Iris pigment epithelial cell (primary cell): ENCODE data around the gene FLT1.

ENCODE experiments used
- DNase-seq: peaks from one replicate; pipeline ENCODE4 v3.0.0-alpha.2; 2011; ENCODE audit warnings: low read depth

Gene FLT1

GRCh38 chr13:28339419-28339818, 155.5 kb downstream of the FLT1 start:
- peak; percentile 79 for DNase-seq

GRCh38 chr13:28338742-28339141, 156.2 kb downstream of the FLT1 start:
- no peak for DNase-seq

- DNase-seq: no peak
Measured at GRCh38 chr13:28338006-28338574, 156.8 kb downstream of the FLT1 start.

GRCh38 chr13:28337166-28338005, 157.5 kb downstream of the FLT1 start:
- DNase-seq: peak; percentile 76

GRCh38 chr13:28336193-28336657, 158.7 kb downstream of the FLT1 start:
- DNase-seq: no peak

GRCh38 chr13:28333204-28333881, 161.6 kb downstream of the FLT1 start:
- peak; percentile 59 for DNase-seq

GRCh38 chr13:28329395-28330158, 165.4 kb downstream of the FLT1 start:
- peak; percentile 98 for DNase-seq

- no peak for DNase-seq
Measured at GRCh38 chr13:28328271-28328607, 166.7 kb downstream of the FLT1 start.

GRCh38 chr13:28327373-28328270, 167.3 kb downstream of the FLT1 start:
- peak; percentile 64 for DNase-seq

GRCh38 chr13:28326056-28326455, 168.9 kb downstream of the FLT1 start:
- DNase-seq: no peak

GRCh38 chr13:28325022-28325421, 169.9 kb downstream of the FLT1 start:
- no peak for DNase-seq

- DNase-seq: peak; percentile 73
Measured at GRCh38 chr13:28324181-28324789, 170.6 kb downstream of the FLT1 start.

GRCh38 chr13:28322256-28322905, 172.5 kb downstream of the FLT1 start:
- peak; percentile 82 for DNase-seq

GRCh38 chr13:28321756-28322155, 173.2 kb downstream of the FLT1 start:
- DNase-seq: peak; percentile 50

- DNase-seq: peak; percentile 48
Measured at GRCh38 chr13:28320884-28321574, 173.9 kb downstream of the FLT1 start.

- DNase-seq: no peak
Measured at GRCh38 chr13:28320209-28320608, 174.7 kb downstream of the FLT1 start.

GRCh38 chr13:28319528-28319927, 175.4 kb downstream of the FLT1 start:
- no peak for DNase-seq

- no peak for DNase-seq
Measured at GRCh38 chr13:28318496-28318895, 176.4 kb downstream of the FLT1 start.

GRCh38 chr13:28316836-28317235, 178.1 kb downstream of the FLT1 start:
- no peak for DNase-seq

- no peak for DNase-seq
Measured at GRCh38 chr13:28316129-28316528, 178.8 kb downstream of the FLT1 start.
